GM12801 (cell line): ENCODE measurements around the gene MTFP1.

Source experiments
- TF ChIP-seq, protein P1 (sequence below): IDR thresholded peaks from one replicate; pipeline ENCODE4 v1.5.1; 2011; ENCODE audit warnings: control low read depth; ENCODE audit not compliant: insufficient read length; ENCODE audit errors: extremely low read depth

Gene MTFP1

DNA sequence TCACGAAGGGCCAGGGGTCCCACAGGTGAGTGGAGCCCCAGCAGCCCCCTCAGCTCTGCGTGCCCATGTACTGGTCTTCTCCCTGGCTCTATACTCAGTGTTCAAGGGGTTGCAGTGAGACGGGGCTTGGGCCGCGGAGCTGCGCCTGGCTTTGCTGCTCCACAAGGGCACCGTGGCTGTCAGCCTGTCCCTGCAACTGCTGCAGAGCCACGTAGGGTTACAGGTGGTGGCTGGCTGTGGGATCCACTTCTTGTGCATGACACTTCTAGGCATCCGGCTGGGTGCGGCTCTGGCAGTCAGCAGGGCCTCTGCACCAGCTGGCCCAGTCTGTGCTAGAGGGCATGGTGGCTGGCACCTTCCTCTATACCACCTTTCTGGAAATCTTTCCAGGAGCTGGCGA is 14.3 kb downstream of the MTFP1 start:
- TF ChIP-seq, protein P1, sequence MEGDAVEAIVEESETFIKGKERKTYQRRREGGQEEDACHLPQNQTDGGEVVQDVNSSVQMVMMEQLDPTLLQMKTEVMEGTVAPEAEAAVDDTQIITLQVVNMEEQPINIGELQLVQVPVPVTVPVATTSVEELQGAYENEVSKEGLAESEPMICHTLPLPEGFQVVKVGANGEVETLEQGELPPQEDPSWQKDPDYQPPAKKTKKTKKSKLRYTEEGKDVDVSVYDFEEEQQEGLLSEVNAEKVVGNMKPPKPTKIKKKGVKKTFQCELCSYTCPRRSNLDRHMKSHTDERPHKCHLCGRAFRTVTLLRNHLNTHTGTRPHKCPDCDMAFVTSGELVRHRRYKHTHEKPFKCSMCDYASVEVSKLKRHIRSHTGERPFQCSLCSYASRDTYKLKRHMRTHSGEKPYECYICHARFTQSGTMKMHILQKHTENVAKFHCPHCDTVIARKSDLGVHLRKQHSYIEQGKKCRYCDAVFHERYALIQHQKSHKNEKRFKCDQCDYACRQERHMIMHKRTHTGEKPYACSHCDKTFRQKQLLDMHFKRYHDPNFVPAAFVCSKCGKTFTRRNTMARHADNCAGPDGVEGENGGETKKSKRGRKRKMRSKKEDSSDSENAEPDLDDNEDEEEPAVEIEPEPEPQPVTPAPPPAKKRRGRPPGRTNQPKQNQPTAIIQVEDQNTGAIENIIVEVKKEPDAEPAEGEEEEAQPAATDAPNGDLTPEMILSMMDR, result no peak

DNA sequence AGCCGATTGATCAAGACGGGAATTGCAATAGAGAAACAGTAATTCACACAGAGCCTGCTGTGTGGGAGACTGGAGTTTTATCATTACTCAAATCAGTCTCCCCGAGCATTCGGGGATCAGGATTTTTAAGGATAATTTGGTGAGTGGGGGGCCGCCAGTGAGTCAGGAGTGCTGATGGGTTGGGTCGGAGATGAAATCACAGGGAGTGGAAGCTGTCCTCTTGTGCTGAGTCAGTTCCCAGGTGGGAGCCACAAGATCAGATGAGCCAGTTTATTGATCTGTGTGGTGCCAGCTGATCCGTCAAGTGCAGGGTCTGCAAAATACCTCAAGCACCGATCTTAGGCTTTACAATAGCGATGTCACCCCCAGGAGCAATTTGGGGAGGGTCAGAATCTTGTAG is 15.5 kb downstream of the MTFP1 start:
- TF ChIP-seq, protein P1, result no peak

DNA sequence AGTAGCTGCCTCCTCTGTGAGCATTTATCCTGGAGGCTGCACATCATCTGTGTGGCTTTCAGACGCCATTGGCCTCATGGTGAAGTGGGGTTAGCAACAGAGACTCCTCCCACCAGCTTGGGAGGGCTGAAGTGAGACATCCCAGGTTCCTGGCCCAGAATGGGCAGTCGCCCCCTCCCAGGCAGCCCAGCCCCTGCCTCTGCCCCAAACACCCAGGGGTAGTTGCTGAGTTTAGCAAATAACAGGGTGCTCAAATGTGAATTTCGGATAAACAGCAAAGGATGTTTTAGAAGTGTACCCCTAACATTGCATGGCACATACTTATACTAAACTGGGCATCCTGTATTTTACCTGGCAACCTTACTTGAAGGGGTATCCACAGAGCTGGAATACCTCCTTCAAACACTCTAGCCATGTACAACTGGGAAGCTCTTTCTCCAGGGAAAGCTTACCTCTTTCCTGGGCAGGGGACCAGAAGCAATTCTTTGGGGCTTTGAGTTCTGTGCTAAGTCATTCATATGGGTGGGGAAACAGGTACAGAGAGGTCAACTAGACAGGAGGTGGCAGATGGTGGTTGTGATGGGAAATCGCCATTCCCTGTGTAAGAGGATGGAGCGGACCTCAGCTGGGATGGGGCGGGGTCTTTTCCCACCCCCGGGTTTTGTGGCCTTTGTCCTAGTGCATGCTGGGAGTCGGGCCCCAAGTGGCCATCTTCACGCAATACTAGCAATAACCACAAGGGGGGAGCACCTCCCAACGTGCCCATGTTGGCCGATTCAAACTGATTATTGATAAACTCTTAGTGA is 19.3 kb downstream of the MTFP1 start:
- TF ChIP-seq, protein P1, result no peak

DNA sequence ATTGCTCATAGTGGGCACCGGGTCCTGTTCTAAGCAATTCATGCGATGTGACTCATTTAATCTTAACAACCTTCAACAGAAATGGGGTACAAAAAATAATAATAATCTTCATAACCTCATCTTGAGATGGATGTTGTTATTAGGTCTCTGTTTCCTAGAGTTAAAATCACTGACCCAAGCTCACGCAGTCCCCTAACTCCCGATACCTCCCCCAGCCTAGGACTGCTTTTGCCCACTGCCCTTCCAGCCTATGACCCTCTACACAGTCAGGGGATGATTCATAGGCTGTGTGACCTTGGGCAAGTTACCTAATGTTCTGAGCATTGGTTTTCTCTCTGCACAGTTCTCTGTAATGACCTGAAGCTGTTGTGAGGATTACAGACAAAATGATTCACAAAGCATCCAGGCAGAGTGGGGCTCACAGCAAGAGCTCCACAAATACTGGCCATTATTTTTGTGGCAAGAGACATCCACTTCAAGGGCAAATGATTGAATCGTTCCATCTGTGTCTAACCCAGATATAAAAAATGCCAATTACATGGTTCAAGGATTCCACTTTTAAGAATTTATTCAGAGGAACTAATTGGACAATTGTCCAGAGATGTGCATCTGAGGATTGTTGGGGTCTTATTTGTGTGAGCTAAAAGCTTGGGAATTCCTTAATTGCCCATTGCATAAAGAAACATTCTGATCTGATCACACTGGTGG is 20.0 kb downstream of the MTFP1 start:
- TF ChIP-seq, protein P1, result no peak

DNA sequence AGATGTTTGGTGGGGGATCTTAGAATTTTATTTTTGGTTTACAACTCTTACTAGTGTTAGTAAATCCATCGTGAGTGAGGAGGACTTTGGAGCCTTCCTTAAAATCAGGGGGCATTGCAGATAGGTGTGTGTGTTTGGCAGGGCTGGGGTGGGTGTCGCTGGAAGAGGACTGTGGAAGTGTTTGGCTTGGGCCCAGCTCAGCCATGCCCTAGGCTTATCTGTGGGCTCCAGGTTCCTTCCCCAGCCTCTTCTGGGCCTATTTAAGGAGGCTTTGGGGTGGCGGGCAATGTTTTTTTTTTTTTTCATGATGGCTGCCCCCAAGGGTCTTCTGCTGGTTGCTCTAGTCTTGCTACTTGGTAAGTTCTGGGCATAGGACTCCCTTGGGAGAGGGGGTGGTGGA is 22.1 kb downstream of the MTFP1 start:
- TF ChIP-seq, protein P1, result no peak

DNA sequence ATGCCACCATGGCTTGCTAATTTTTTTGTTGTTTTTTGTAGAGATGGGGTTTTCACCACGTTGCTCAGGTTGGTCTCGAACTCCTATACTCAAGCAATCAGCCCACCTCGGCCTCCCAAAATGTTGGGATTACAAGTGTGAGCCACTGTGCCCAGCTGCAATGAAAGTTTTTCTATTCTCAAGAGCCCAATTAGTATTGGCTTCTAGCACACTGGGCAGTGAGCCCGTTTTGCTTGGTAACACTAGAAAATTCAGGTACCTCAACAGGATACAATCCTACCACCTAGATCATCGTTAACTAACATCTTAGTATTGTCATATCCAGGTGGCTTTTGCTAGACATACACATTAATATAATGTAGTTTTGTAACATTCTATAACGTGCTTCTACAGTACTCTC is 27.3 kb downstream of the MTFP1 start:
- TF ChIP-seq, protein P1, result no peak

DNA sequence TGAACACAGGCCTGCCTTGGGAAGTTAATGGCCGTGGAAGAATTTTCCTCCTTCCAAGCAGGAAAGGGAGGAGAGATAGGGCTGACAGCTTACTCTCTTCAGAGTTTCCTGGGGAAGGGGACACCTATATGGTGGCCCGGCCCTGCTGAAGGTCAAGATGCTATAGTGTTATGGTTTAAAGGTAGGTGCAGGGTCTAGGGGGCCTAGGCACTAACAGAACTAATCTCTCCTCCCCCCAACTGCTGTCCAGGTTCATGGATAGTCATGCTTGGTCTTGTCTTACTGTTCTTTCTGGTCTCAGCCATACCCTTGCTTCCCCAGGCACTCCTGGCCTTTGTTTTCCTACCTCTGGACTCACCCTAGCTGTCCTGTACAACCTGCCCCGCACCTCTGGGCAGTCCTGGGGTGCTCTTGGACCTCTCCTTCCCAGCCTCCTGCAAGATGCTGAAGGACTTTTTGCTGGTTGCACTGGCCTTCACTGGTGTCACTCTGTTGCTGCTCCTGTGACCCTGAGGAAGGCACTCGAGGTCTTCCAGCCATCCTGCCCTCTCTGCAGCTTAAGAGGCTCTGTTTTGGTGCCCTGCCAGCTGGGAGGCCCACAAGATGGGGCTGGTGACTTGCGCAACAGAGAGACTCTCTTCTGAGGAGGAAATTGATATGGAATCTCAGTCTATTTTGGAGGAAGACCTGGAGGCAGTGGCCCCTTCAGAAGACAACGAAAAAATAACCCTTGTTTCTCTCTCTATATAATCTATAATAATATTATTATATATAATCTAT is 28.4 kb downstream of the MTFP1 start:
- TF ChIP-seq, protein P1, result no peak
